ENCODE measurements around the gene TPP1.

The TPP1 gene

DNA sequence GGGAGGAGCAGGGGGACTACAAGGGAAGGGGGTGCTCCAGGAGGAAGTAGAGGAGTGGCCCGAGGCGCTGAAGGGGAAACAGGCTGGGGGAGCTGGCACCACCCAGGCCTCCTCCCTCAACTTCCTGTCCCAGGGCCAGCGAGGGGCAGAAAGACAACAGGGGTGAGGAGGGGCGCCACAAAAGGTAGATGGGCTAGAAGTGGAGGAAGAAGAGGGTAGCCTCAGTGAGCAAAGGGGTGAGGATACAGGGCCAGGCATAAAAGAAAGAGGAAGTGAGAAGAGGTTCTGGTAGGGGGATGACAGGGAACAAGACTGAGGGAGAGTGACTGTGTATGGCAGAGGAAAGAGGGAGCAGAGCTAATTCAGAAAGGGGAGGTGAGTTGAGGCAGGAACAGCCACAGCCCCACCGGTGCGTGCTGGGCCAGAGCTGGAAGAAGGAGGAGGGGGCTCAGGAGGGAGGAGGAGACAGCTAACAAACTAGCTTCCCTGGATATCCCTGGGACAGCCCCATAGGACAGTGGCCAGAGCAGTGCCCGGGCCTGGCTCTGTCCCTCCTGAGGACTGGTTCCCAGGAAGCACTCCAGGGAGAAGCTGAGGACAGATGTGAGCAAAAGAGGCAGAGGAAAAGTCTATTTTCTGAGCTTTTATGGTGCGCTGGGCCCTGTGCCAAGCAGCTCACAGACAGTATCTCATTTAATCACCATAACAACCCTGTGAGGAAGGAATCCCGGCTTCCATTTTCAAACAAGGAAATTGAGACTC lies 27.9 kb upstream of the TPP1 start:
- no peak for DNase-seq

GRCh38 chr11:6646576-6646917 lies 27.3 kb upstream of the TPP1 start:
- DNase-seq, result no peak

- DNase-seq, result no peak
Observed at GRCh38 chr11:6646071-6646470, 26.8 kb upstream of the TPP1 start.

- DNase-seq, result no peak
Observed at GRCh38 chr11:6642957-6643356, 23.7 kb upstream of the TPP1 start.

DNA sequence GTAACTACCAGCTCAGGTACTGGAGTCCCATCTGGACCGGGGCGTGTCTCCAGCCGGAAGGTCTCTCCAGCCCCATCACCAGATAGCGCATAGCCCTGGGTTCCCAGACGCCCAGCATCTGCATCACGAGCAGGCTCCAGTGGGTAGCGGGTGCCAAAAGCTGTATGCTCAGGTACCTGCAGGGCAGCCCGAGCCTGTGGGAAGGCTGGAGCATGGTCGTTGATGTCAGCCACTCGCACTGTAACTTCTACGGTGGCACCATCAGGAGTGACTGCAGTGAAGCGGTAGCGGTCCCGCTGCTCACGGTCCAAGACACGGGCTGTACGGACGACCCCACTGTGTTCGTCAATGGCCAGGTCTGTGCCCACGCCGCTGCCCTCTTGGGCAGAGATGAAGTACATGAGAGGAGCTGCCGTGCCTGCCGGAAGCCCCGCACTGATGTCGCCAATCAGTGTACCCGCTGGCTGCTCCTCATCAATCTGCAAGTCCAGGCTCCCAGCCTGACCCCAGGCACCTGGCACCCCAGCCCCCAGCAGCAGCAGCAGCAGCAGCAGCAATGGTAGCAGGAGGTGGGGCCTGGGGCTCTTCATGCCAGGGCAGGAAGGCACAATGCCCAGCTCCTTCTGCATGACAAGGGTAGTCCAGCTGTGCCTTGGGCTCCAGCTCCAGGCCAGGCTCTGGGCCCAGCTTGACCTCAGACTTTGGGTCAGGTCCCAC lies 21.9 kb upstream of the TPP1 start:
- DNase-seq, result no peak

DNA sequence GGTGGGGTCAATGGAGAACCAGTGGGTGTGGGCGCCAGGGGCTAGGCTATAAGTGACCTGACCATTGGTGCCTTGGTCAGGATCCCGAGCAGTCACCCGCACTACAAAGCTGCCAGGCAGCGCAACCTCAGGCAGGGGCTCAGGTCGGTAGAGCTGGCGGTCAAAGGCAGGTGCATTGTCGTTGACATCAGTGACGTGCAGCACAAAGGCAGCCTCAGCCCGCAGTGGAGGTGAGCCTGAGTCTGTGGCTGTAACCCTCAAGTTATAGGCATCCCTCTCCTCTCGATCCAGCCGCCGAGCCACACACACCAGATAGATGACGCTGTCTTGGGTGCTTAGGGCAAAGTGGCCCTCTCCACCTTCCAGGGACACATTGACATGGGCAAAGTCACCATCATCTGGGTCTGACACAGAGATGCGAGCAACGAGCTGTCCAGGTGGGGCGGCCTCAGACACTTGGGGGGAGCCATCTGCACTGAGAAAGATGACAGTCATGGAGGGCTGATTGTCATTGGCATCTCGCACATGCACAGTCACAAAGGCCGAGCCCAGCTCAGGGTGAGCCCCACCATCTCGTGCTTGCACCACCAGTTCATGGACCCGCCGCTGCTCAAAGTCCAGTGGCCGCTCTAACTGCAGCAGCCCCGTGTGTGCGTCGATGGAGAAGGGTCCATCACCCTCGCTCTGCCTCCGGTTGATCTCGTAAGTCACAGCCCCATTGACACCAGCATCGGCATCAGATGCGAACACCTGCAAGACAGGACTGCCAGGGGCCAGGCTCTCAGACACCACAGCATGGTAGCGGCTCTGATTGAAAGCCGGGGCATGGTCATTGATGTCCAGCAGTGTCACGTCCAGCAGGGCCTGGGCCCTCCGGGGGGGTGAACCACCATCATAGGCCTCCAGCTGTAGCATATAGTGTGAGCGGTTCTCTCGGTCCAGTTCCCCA lies 21.1 kb upstream of the TPP1 start:
- no peak for DNase-seq

- no peak for DNase-seq
Observed at GRCh38 chr11:6638429-6638828, 19.2 kb upstream of the TPP1 start.

DNA sequence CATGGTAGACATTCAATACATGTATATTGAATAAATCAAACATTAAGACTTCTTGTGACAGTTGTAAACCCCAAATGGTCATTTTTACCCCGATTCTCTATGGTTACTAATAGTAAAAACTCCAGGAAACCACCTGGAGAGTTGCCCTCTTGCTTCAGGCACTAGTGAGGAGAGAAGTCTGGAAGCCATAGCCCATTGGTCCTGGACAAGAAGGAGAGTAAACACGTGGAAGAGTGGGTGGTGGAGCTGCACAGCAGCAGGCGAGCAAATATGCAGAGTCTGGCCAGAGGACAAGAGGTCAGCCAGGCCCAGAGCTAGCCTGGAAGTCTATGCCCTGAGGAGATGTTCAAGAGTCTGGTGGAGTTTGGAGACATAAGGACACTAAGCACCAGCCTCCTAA lies 18.6 kb upstream of the TPP1 start:
- no peak for DNase-seq

DNA sequence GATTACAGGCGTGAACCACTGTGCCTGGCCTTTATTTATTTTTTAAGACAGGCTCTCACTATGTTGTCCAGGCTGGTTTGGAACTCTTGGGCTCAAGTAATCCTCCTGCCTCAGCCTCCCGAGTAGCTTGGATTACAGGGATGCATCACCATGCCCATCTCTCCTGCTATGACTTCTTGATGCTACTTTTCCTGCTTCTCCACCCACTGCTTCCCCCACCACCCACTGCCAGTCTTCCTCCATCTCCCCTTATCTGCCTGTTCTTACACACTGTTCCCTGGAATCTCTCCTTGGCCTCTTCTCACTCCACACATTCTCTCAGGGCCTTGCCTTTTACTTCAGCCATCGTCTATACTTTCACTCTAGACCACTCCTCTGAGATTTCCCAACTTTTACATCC lies 17.3 kb upstream of the TPP1 start:
- no peak for DNase-seq

- no peak for DNase-seq
Observed at GRCh38 chr11:6635082-6635932, 16.1 kb upstream of the TPP1 start.

GRCh38 chr11:6634534-6634933 lies 15.3 kb upstream of the TPP1 start:
- no peak for DNase-seq

- DNase-seq, result no peak
Observed at GRCh38 chr11:6633422-6634408, 14.5 kb upstream of the TPP1 start.

GRCh38 chr11:6632116-6633073 lies 13.2 kb upstream of the TPP1 start:
- DNase-seq, result no peak

DNA sequence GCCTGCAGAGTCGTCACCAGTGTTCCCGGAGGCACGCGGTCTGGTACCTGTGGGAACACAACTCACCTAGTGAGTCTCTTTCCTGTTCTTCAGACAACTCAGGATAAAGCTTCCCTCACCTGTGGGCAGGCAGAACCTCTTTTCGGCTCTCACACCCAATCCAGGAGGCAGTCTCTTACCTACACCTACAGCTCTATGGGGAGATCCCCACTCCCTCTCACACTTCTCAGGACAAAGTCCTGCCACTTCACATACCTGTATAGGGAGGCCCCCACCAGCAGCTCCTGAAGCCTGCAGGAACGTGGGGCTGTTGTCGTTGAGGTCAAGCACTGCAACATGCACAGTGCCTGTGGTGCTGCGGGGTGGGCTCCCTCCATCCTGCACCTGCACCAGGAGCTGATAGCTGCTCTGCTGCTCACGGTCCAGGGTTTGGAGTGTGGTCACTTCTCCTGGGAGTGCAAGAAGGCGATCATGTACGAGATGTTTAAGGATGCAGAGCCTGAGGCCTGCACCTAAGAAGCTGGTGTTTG lies 12.2 kb upstream of the TPP1 start:
- no peak for DNase-seq

- DNase-seq, result no peak
Observed at GRCh38 chr11:6630632-6631291, 11.5 kb upstream of the TPP1 start.

- DNase-seq, result no peak
Observed at GRCh38 chr11:6629892-6630631, 10.8 kb upstream of the TPP1 start.

GRCh38 chr11:6629573-6629891 lies 10.3 kb upstream of the TPP1 start:
- no peak for DNase-seq

DNA sequence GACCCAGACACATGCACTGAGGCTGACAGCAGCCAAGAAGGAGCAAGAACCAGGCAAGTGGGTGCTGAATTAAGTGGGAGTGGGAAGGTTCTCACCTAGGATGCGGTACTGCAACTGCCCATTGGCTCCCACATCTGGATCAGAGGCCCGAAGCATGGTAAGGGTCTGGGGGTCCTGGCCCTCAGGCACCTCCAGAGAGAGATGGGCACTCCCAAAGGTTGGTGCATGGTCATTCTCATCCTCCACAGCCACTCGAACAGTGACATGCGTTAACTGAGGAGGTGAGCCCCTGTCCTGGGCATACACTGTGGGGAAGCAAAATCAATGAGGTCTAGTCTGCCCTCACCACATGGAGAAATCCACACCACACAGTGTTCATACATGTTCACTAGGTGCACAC lies 9.3 kb upstream of the TPP1 start:
- DNase-seq, result no peak

GRCh38 chr11:6627762-6628241 lies 8.6 kb upstream of the TPP1 start:
- DNase-seq, result no peak

All from NCI-H146 (cell line).